ENCODE data around the gene MAN1C1.

The MAN1C1 gene

DNA sequence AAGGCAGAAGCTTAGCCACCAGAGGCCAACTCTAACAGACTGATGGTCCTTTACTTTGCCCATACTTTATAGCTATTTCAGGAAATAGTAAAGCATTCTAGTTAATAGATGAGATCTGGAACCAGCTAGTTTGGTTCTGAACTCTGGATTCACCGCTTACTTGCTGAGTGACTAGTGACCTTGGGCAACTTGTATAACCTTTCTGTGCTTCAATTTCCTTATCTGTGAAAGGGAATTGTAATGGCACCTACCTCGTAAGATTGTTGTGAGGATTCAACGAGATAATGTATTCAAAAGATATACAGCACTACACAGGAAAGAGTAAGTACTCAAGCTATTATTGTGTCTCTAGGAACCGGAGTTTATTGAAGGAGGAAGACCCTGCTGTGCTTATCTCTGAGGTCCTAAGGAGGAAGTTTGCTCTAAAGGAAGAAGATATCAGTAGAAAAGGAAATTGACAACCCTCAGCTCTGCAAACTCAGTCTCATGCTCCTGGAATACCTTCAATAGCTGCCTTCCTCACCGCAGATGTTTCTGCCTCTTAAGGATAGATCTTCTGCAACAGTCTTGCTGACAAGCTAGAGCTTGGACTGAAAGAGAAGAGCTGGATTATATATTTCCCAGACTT is 215.1 kb downstream of the MAN1C1 start:
- TF ChIP-seq, protein P1, sequence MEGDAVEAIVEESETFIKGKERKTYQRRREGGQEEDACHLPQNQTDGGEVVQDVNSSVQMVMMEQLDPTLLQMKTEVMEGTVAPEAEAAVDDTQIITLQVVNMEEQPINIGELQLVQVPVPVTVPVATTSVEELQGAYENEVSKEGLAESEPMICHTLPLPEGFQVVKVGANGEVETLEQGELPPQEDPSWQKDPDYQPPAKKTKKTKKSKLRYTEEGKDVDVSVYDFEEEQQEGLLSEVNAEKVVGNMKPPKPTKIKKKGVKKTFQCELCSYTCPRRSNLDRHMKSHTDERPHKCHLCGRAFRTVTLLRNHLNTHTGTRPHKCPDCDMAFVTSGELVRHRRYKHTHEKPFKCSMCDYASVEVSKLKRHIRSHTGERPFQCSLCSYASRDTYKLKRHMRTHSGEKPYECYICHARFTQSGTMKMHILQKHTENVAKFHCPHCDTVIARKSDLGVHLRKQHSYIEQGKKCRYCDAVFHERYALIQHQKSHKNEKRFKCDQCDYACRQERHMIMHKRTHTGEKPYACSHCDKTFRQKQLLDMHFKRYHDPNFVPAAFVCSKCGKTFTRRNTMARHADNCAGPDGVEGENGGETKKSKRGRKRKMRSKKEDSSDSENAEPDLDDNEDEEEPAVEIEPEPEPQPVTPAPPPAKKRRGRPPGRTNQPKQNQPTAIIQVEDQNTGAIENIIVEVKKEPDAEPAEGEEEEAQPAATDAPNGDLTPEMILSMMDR (IDR thresholded peaks at IDR 0.05; ENCODE audit: low read depth, low read length): no peak

DNA sequence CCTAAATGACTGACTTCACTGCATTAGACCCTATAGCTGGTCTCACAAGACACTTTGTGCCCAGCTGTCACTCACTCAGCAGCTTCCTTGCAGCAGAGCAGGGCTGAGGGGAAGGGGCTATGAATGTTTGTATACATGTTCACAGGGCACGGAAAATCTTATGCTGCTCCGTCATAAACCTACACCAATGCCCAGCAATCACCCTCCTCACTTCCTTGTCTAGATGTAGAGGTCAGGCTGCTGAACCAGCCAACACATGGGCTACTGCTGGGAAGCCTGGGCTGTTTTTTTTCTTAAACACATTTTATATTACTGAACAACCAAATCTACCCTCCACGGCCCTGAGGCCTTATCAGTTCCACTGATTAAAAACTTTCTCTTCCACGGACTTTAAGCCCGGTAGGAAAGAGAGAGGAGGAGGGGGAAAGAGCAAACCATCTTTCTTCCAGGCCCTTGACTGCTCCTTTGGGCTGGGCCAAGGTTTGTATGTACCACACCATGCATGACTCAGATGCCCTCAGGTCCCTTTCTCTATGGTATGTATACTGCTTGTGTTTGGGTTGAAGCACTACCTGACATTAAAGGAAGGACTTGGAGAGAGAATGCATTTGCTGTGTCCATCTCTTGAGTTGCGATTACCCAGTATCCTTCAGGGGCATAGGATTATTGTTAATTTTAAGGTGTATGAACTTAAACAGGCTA is 215.9 kb downstream of the MAN1C1 start:
- DNase-seq (ENCODE audit: extremely low read depth, low read depth): no peak
- TF ChIP-seq, protein P1 (IDR thresholded peaks at IDR 0.05; ENCODE audit: low read depth, low read length): no peak

More for the DNA sequence above, 215.1 kb downstream of the MAN1C1 start:
- DNase-seq (ENCODE audit: extremely low read depth, low read depth): no peak

DNA sequence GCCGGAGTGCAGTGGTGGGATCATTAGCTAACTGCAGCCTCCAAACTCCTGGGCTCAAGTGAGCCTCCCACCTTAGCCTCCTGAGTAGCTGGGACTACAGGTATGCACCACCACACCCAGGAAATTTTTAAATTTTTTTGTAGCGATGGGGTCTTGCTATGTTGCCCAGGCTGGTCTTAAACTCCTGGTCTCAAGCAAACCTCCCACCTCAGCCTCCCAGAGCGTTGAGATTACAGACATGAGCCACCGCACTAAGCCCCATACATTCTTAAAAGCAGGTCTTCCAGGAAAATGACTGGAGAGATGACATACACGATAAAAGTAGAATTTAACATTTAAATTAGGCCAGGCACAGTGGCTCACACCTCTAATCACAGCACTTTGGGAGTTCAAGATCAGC is 216.6 kb downstream of the MAN1C1 start:
- no peak for DNase-seq (ENCODE audit: extremely low read depth, low read depth)
- TF ChIP-seq, protein P1 (IDR thresholded peaks at IDR 0.05; ENCODE audit: low read depth, low read length): no peak
